Measurements from ENCODE around the gene PRIMA1. TPM values are rescaled to one million over a fixed set of nuclear protein-coding genes. Genes with fewer than 3 reads are reported as not detected.

PRIMA1 gene
- total and polyA plus RNA-seq, 9 of the 15 experiments (the other 6 are each of a cell fraction or from before 2014, with no cell fraction given): not detected

GRCh38 chr14:93720076-93720815 lies 68.0 kb downstream of the PRIMA1 start (continued):
- no peak for TF ChIP-seq ZC3H4 (CRISPR knock-in tag; IDR thresholded peaks at IDR 0.05; ENCODE audit: borderline replicate concordance)
- TF ChIP-seq ZNF766 (CRISPR knock-in tag; conservative IDR thresholded peaks at IDR 0.05): no peak
- no peak for TF ChIP-seq RBM17 (IDR thresholded peaks at IDR 0.05; ENCODE audit: borderline replicate concordance, low read depth, low read length)
- no peak for TF ChIP-seq JUND (IDR thresholded peaks at IDR 0.05; ENCODE audit: borderline replicate concordance, low read depth, low read length)
- TF ChIP-seq JUND (tag; IDR thresholded peaks at IDR 0.05; ENCODE audit: borderline replicate concordance, low read depth, low read length): no peak
- no peak for TF ChIP-seq CEBPB (tag; IDR thresholded peaks at IDR 0.05)
- no peak for TF ChIP-seq E2F1 (CRISPR knock-in tag; IDR thresholded peaks at IDR 0.05)
- no peak for TF ChIP-seq COPS2 (conservative IDR thresholded peaks at IDR 0.05)
- TF ChIP-seq MTA1 (IDR thresholded peaks at IDR 0.05; ENCODE audit: borderline replicate concordance): no peak
- TF ChIP-seq PBX2 (CRISPR knock-in tag; IDR thresholded peaks at IDR 0.05; ENCODE audit: low read depth): no peak
- no peak for TF ChIP-seq PBX2 (tag; conservative IDR thresholded peaks at IDR 0.05; ENCODE audit: low read depth)
- no peak for TF ChIP-seq RBM39 (optimal IDR thresholded peaks at IDR 0.05; ENCODE audit: low read depth, low read length)
- no peak for TF ChIP-seq PRMT5 (CRISPR knock-in tag; IDR thresholded peaks at IDR 0.05)
- TF ChIP-seq, protein P1, sequence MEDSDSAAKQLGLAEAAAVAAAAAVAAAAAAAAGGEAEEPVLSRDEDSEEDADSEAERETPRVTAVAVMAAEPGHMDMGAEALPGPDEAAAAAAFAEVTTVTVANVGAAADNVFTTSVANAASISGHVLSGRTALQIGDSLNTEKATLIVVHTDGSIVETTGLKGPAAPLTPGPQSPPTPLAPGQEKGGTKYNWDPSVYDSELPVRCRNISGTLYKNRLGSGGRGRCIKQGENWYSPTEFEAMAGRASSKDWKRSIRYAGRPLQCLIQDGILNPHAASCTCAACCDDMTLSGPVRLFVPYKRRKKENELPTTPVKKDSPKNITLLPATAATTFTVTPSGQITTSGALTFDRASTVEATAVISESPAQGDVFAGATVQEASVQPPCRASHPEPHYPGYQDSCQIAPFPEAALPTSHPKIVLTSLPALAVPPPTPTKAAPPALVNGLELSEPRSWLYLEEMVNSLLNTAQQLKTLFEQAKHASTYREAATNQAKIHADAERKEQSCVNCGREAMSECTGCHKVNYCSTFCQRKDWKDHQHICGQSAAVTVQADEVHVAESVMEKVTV (CRISPR knock-in tag; IDR thresholded peaks at IDR 0.05): no peak
